Panc1 (cell line): ENCODE measurements around the gene SUPT20HL1. TPM values are rescaled to one million over a fixed set of nuclear protein-coding genes. Genes with fewer than 3 reads are reported as not detected.

ENCODE experiments used
- ATAC-seq: fragments of 200-7000 bp; cut with Tn5 transposase; 2 replicates; pipeline ENCODE4 v1.9.1; 2020; ENCODE audit warnings: mild to moderate bottlenecking, moderate library complexity
- BruUV-seq: library from RNA; stranded (reverse); fragments of 400-500 nt; replicated peaks from 2 replicates; lab custom pipeline; 2021; lab: Mats Ljungman, UMichigan
- CTCF ChIA-PET: fragments of 300-600 bp; sonication (Branson Sonifier 250); formaldehyde crosslinking; loops from one replicate; lab custom pipeline; 2022; ENCODE audit warnings: antibody characterized with exemption; lab: Charles Lee
- POLR2A ChIA-PET: fragments of 300-600 bp; sonication (Branson Sonifier 250); formaldehyde crosslinking; loops from one replicate; lab custom pipeline; 2022; ENCODE audit warnings: antibody characterized with exemption; lab: Charles Lee
- DNase-seq: peaks from one replicate; pipeline ENCODE4 v3.0.0-alpha.2; 2010; ENCODE audit warnings: low read depth, low spot score
- H3K27ac ChIP-seq: 2 replicates; pipeline ENCODE4 v1.5.1; 2011; ENCODE audit warnings: mild to moderate bottlenecking, low read length, inconsistent platforms
- H3K27me3 ChIP-seq: fragments of 200-500 bp; sonication (Bioruptor generic); 2 replicates; pipeline ENCODE4 v1.6.0; 2014; ENCODE audit warnings: low read length, inconsistent platforms; ENCODE audit not compliant: control insufficient read depth, insufficient read depth
- H3K36me3 ChIP-seq: fragments of 200-500 bp; sonication (Bioruptor generic); 2 replicates; pipeline ENCODE4 v1.5.1; 2014; ENCODE audit warnings: inconsistent platforms, mild to moderate bottlenecking, low read length, moderate library complexity; ENCODE audit not compliant: control insufficient read depth, insufficient read depth
- H3K4me1 ChIP-seq: 2 replicates; pipeline ENCODE4 v1.5.1; 2011; ENCODE audit warnings: inconsistent platforms, mild to moderate bottlenecking, low read length, moderate library complexity; ENCODE audit not compliant: control insufficient read depth, insufficient read depth
- H3K4me3 ChIP-seq, 2 experiments: 2 replicates each; pipeline ENCODE4 v1.5.1; 2011 to 2012; ENCODE audit warnings: low read depth in 2 of 2, low read length in 2 of 2, mild to moderate bottlenecking in 2 of 2, inconsistent platforms in 1 of 2, moderate library complexity in 1 of 2
- H3K9me3 ChIP-seq: fragments of 200-500 bp; sonication (Bioruptor generic); 2 replicates; pipeline ENCODE4 v1.5.1; 2014; ENCODE audit warnings: low read depth, mild to moderate bottlenecking, inconsistent platforms, low read length, moderate library complexity; ENCODE audit not compliant: control insufficient read depth, insufficient read depth
- CTCF ChIP-seq: fragments of 450-650 bp; IDR thresholded peaks from 2 replicates; pipeline ENCODE4 v1.5.1; 2017; ENCODE audit warnings: mild to moderate bottlenecking
- POLR2AphosphoS5 ChIP-seq: IDR thresholded peaks from 2 replicates; pipeline ENCODE4 v1.6.1; 2012; ENCODE audit warnings: mild to moderate bottlenecking, low read depth, low read length, moderate library complexity
- REST ChIP-seq, 2 experiments: IDR thresholded peaks; 2 replicates each; pipeline ENCODE4 v1.6.1; 2011 to 2012; ENCODE audit warnings: low read depth in 2 of 2, control low read depth in 1 of 2, low read length in 1 of 2, mild to moderate bottlenecking in 1 of 2, moderate library complexity in 1 of 2; ENCODE audit not compliant: insufficient read depth in 1 of 2
- SIN3A ChIP-seq: IDR thresholded peaks from 2 replicates; pipeline ENCODE4 v1.6.1; 2012; ENCODE audit warnings: low read depth, mild to moderate bottlenecking, low read length, moderate library complexity, borderline replicate concordance; ENCODE audit not compliant: insufficient read depth
- TCF7L2 ChIP-seq: IDR thresholded peaks from 2 replicates; pipeline ENCODE4 v1.6.1; 2011; ENCODE audit warnings: mild to moderate bottlenecking, low read depth, low read length, inconsistent platforms
- in situ Hi-C: cut with HindIII; loops from 2 replicates; pipeline ENCODE4 v1.10.0; 2016; ENCODE audit warnings: low sequenced_read_pairs, low pct_unique_long_range_greater_than_20kb
- intact Hi-C: fragments of 100-400 bp; cut with micrococcal nuclease; formaldehyde crosslinking; loops from one replicate; pipeline ENCODE4 v1.10.0; 2022; ENCODE audit not compliant: unreplicated experiment
- total RNA-seq: library from RNA; stranded (reverse); gene quantifications from one replicate; pipeline ENCODE4 v1.2.1, GENCODE V29; 2021; ENCODE audit not compliant: unreplicated experiment

SUPT20HL1 gene
- total RNA-seq, 1 experiment from 2014 or later = not detected

- H3K36me3 ChIP-seq = no peaks in the 10 kb centered on the region
- H3K4me3 ChIP-seq = no peak overlapping the region
- intact Hi-C loops (no loop called here), in situ Hi-C loops (no loop called here)
- no peaks in the 10 kb centered on the region for H3K9me3 ChIP-seq
- no peaks in the 10 kb centered on the region for H3K4me1 ChIP-seq
- BruUV-seq = no TSS peak
- no peak overlapping the region for H3K27ac ChIP-seq
- H3K27me3 ChIP-seq = no peaks in the 10 kb centered on the region
- DNase-seq (no peak), ATAC-seq (no peak)
- TF ChIP-seq TCF7L2 = no peak
- no peak for TF ChIP-seq CTCF
- TF ChIP-seq POLR2AphosphoS5 = no peak
- no peak for TF ChIP-seq SIN3A
- TF ChIP-seq REST (IDR thresholded peaks at IDR 0.05; ENCODE audit: insufficient read depth in 1 of 2, low read depth in 2 of 2, low read length in 1 of 2) = no peak
- ChIA-PET POLR2A (no interaction called here), CTCF (no interaction called here)
Measured at GRCh38 chrX:24369816-24370215, 9.4 kb downstream of the SUPT20HL1 start.

- no peaks in the 10 kb centered on the region for H3K36me3 ChIP-seq
- DNase-seq (peak; percentile 8), ATAC-seq (peak; percentile 75)
- no TSS peak for BruUV-seq
- H3K9me3 ChIP-seq = no peaks in the 10 kb centered on the region
- intact Hi-C loops = no loop called here
- CTCF ChIA-PET = interaction anchor here (0.6 kb wide), 1 partner anchor 237 kb away, joined by 3 read pairs; no protein-coding TSS in a partner anchor
- TF ChIP-seq REST (IDR thresholded peaks at IDR 0.05; ENCODE audit: insufficient read depth in 1 of 2, low read depth in 2 of 2, low read length in 1 of 2) (no peak), CTCF (peak; percentile 78)
- H3K27me3 ChIP-seq = no peaks in the 10 kb centered on the region
- POLR2A ChIA-PET = no interaction called here
- no peak overlapping the region for H3K27ac ChIP-seq
- in situ Hi-C loops = no loop called here
- no peaks in the 10 kb centered on the region for H3K4me1 ChIP-seq
- H3K4me3 ChIP-seq = no peak overlapping the region
Measured at GRCh38 chrX:24371391-24371972, 11.0 kb downstream of the SUPT20HL1 start.
